ENCODE measurements around the gene LRRN2.
A peak's percentile ranks its signal among the peaks of the same experiment; 100 is the strongest.

LRRN2 gene

GRCh38 chr1:204598319-204598969, 87.1 kb downstream of the LRRN2 start:
- DNase-seq, result no peak

GRCh38 chr1:204592246-204592948, 93.1 kb downstream of the LRRN2 start:
- no peak for DNase-seq

- no peak for DNase-seq
Measured at GRCh38 chr1:204591473-204592090, 94.0 kb downstream of the LRRN2 start.

- DNase-seq, result no peak
Measured at GRCh38 chr1:204589409-204590038, 96.0 kb downstream of the LRRN2 start.

- no peak for DNase-seq
Measured at GRCh38 chr1:204588826-204589225, 96.7 kb downstream of the LRRN2 start.

- DNase-seq, result no peak
Measured at GRCh38 chr1:204587621-204588020, 97.9 kb downstream of the LRRN2 start.

GRCh38 chr1:204584699-204585372, 100.7 kb downstream of the LRRN2 start:
- DNase-seq, result peak; percentile 18

- no peak for DNase-seq
Measured at GRCh38 chr1:204583909-204584632, 101.5 kb downstream of the LRRN2 start.

GRCh38 chr1:204581759-204582158, 103.8 kb downstream of the LRRN2 start:
- DNase-seq, result no peak

- no peak for DNase-seq
Measured at GRCh38 chr1:204580862-204581261, 104.7 kb downstream of the LRRN2 start.

GRCh38 chr1:204579681-204580080, 105.9 kb downstream of the LRRN2 start:
- DNase-seq, result no peak

GRCh38 chr1:204578867-204579664, 106.5 kb downstream of the LRRN2 start:
- peak; percentile 59 for DNase-seq

- no peak for DNase-seq
Measured at GRCh38 chr1:204577794-204578478, 107.6 kb downstream of the LRRN2 start.

- no peak for DNase-seq
Measured at GRCh38 chr1:204576422-204576821, 109.1 kb downstream of the LRRN2 start.

- DNase-seq, result no peak
Measured at GRCh38 chr1:204575221-204576190, 110.0 kb downstream of the LRRN2 start.

GRCh38 chr1:204574865-204575163, 110.7 kb downstream of the LRRN2 start:
- DNase-seq, result no peak

GRCh38 chr1:204574016-204574864, 111.3 kb downstream of the LRRN2 start:
- no peak for DNase-seq

- DNase-seq, result no peak
Measured at GRCh38 chr1:204572923-204573922, 112.3 kb downstream of the LRRN2 start.

All from activated CD4-positive, alpha-beta T cell treated with anti-CD3 and anti-CD28 coated beads, Interleukin-2, amount 50 U/mL, for 16 hours (primary cell).